ENCODE measurements around the gene EHD3. TPM values are rescaled to one million over a fixed set of nuclear protein-coding genes. Genes with fewer than 3 reads are reported as not detected.

Gene EHD3
- total and polyA plus RNA-seq, 10 of the 15 experiments (the other 5 are each of a cell fraction or from before 2014, with no cell fraction given): 1.1 to 10.9 (median 8.2) TPM

DNA sequence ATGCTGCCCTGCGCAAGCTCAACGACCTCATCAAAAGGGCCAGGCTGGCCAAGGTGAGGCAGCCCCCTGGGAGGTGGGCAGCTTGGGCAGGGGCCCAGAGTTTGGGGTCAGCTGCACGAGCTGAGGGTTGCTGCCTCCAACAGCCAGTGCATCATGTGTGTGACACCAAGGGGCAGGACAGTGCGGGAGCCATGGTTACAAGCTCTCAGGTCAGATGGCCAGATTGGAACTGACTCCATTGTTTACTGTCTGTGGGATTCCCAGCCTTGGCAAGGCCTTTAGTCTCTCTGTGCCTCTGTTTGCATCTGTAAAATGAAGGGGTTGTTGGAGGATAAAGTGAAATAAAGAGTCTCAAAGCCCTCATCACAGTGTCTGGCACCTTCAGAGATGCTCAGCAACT is 26.9 kb downstream of the EHD3 start:
- in situ Hi-C loops (cut with MboI) (no loop called here), intact Hi-C loops (cut with micrococcal nuclease; ENCODE audit: unreplicated experiment) (no loop called here)
- Histone ChIP-seq H3K4me1 (ENCODE audit: control insufficient read depth, insufficient read depth, low read length) (peaks cover 32% of the 10 kb centered on the region), H3K79me2 (ENCODE audit: control insufficient read depth, insufficient read depth, low read length) (no peaks in the 10 kb centered on the region), H3K4me3 (no peak overlapping the region), H2AFZ (ENCODE audit: control insufficient read depth, low read depth, low read length) (no peak overlapping the region), H3K27ac (ENCODE audit: control insufficient read depth, insufficient read depth) (no peak overlapping the region), H3K27me3 (replicated peaks in 1 of 2; ENCODE audit: control insufficient read depth in 2 of 2, insufficient read depth in 2 of 2, low read length in 1 of 2) (no peaks in the 10 kb centered on the region), H4K20me1 (ENCODE audit: control insufficient read depth, insufficient read depth) (no peaks in the 10 kb centered on the region), H3K36me3 (ENCODE audit: control insufficient read depth in 2 of 2, insufficient read depth in 2 of 2, low read length in 1 of 2) (no peaks in the 10 kb centered on the region; a peak in 1 of 4 replicates), H3K9ac (ENCODE audit: control insufficient read depth, insufficient read depth, low read length) (no peak overlapping the region), H3K9me3 (replicated peaks; ENCODE audit: control insufficient read depth, insufficient read depth, low read length) (no peaks in the 10 kb centered on the region), H3K4me2 (ENCODE audit: control insufficient read depth, insufficient read depth) (no peak overlapping the region)
- 68% methylated on average over 4 of the region's 4 CpGs for WGBS (ENCODE audit: insufficient coverage, insufficient replicate concordance, low lambda C conversion rate, missing lambda C conversion rate)
- TF ChIP-seq BHLHE40 (IDR thresholded peaks at IDR 0.05; ENCODE audit: borderline replicate concordance in 1 of 2, low read depth in 2 of 2, low read length in 1 of 2) (no peak), GABPA (IDR thresholded peaks at IDR 0.05; ENCODE audit: low read depth) (no peak), PAX5 (IDR thresholded peaks at IDR 0.05; ENCODE audit: borderline replicate concordance, low read depth, low read length) (no peak), BRCA1 (IDR thresholded peaks at IDR 0.05; ENCODE audit: low read depth, low read length) (no peak), RFX5 (IDR thresholded peaks at IDR 0.05; ENCODE audit: low read depth, low read length) (no peak), ZNF207 (IDR thresholded peaks at IDR 0.05; ENCODE audit: borderline replicate concordance) (no peak), FOS (IDR thresholded peaks at IDR 0.05; ENCODE audit: borderline replicate concordance, extremely low read depth, insufficient read length) (no peak), NR2C2 (IDR thresholded peaks at IDR 0.05; ENCODE audit: borderline replicate concordance, control insufficient read depth, insufficient read length, low read depth) (no peak), CBX3 (IDR thresholded peaks at IDR 0.05; ENCODE audit: borderline replicate concordance, low read depth) (no peak)
- TF ChIP-seq, protein P1, sequence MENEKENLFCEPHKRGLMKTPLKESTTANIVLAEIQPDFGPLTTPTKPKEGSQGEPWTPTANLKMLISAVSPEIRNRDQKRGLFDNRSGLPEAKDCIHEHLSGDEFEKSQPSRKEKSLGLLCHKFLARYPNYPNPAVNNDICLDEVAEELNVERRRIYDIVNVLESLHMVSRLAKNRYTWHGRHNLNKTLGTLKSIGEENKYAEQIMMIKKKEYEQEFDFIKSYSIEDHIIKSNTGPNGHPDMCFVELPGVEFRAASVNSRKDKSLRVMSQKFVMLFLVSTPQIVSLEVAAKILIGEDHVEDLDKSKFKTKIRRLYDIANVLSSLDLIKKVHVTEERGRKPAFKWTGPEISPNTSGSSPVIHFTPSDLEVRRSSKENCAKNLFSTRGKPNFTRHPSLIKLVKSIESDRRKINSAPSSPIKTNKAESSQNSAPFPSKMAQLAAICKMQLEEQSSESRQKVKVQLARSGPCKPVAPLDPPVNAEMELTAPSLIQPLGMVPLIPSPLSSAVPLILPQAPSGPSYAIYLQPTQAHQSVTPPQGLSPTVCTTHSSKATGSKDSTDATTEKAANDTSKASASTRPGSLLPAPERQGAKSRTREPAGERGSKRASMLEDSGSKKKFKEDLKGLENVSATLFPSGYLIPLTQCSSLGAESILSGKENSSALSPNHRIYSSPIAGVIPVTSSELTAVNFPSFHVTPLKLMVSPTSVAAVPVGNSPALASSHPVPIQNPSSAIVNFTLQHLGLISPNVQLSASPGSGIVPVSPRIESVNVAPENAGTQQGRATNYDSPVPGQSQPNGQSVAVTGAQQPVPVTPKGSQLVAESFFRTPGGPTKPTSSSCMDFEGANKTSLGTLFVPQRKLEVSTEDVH (IDR thresholded peaks at IDR 0.05; ENCODE audit: low read depth, partially characterized antibody): no peak
- FAIRE-seq (no peak), DNase-seq (ENCODE audit: low read depth, low spot score) (no peak), ATAC-seq (no peak)
- SMC1A ChIA-PET (ENCODE audit: uncharacterized antibody, unreplicated experiment): interaction anchor here (2.1 kb wide), 1 partner anchor 14 kb away, joined by 6 read pairs; no protein-coding TSS in a partner anchor
- POLR2A ChIA-PET: interaction anchor here (0.9 kb wide), 1 partner anchor 46 kb away, joined by 3 read pairs; no protein-coding TSS in a partner anchor
- no TSS peak for BruUV-seq (replicated peaks)
- CTCF ChIA-PET: interaction anchor here (0.8 to 4.3 kb wide), 2 partner anchors 72 to 91 kb away, joined by 4 to 17 read pairs; no protein-coding TSS in a partner anchor
- RAD21 ChIA-PET (ENCODE audit: unreplicated experiment): no interaction called here
